ENCODE results near the gene ZFYVE28.

Gene ZFYVE28

DNA sequence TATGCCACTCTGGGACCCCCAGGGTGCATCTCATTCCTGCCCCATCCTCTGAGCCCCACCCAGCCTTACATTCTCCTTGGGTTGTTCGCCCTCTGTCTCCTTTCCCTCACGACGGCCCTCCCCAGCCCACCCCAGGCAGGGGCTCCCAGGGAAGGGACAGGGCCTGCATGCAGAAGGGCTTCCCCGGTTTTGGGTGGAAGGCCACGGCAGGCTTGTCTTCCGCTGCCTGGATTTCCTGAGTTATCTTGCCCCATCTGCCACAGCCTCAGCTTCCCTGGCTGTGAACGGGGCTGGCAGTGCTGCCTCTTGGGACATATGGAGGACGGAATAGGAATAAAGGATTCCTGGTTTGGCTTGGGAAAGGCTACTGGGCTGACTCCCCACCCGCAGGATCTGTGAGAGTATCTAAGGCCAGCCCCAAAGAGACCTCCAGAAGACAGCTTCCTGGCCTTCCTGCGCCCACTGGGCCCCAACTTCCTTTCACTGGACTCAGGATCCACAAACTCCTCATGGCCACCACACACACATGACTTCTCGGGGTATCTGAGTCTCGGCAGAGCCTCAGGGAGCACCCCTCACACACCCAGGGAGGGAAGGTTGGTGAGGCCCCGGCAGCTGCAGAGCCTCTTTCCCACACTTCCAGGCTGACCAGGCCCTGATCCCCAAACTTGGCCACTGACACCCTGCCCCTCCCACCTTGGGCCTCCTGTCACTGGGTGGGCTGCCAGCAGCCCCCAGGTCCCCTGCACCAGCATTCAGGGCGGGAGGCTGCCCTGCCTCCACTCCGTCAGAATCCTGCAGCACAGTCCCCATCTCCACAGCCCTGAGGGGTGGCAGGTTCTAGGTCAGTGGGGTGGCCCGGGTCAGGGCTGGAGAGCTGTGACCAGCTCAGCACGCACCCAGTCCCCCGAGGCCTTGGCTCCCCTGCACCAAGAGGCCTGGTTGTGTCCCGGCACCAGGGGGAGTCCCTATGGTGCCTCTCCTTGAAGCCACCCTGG lies 153.0 kb downstream of the ZFYVE28 start:
- TF ChIP-seq TAF1 (IDR thresholded peaks at IDR 0.05; ENCODE audit: borderline replicate concordance, insufficient read depth, low read length): no peak
- no peak for TF ChIP-seq POLR2AphosphoS5 (IDR thresholded peaks at IDR 0.05; ENCODE audit: low read depth, low read length)
- TF ChIP-seq, protein P1, sequence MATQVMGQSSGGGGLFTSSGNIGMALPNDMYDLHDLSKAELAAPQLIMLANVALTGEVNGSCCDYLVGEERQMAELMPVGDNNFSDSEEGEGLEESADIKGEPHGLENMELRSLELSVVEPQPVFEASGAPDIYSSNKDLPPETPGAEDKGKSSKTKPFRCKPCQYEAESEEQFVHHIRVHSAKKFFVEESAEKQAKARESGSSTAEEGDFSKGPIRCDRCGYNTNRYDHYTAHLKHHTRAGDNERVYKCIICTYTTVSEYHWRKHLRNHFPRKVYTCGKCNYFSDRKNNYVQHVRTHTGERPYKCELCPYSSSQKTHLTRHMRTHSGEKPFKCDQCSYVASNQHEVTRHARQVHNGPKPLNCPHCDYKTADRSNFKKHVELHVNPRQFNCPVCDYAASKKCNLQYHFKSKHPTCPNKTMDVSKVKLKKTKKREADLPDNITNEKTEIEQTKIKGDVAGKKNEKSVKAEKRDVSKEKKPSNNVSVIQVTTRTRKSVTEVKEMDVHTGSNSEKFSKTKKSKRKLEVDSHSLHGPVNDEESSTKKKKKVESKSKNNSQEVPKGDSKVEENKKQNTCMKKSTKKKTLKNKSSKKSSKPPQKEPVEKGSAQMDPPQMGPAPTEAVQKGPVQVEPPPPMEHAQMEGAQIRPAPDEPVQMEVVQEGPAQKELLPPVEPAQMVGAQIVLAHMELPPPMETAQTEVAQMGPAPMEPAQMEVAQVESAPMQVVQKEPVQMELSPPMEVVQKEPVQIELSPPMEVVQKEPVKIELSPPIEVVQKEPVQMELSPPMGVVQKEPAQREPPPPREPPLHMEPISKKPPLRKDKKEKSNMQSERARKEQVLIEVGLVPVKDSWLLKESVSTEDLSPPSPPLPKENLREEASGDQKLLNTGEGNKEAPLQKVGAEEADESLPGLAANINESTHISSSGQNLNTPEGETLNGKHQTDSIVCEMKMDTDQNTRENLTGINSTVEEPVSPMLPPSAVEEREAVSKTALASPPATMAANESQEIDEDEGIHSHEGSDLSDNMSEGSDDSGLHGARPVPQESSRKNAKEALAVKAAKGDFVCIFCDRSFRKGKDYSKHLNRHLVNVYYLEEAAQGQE (IDR thresholded peaks at IDR 0.05; ENCODE audit: insufficient read depth in 1 of 2, low read depth in 2 of 2, low read length in 2 of 2): no peak
- TF ChIP-seq FOXP2 (optimal IDR thresholded peaks at IDR 0.05; ENCODE audit: borderline replicate concordance, extremely low read depth, extremely low read length, insufficient read depth): no peak
- no peak for TF ChIP-seq SIN3A (IDR thresholded peaks at IDR 0.05; ENCODE audit: borderline replicate concordance, insufficient read depth, low read length)

DNA sequence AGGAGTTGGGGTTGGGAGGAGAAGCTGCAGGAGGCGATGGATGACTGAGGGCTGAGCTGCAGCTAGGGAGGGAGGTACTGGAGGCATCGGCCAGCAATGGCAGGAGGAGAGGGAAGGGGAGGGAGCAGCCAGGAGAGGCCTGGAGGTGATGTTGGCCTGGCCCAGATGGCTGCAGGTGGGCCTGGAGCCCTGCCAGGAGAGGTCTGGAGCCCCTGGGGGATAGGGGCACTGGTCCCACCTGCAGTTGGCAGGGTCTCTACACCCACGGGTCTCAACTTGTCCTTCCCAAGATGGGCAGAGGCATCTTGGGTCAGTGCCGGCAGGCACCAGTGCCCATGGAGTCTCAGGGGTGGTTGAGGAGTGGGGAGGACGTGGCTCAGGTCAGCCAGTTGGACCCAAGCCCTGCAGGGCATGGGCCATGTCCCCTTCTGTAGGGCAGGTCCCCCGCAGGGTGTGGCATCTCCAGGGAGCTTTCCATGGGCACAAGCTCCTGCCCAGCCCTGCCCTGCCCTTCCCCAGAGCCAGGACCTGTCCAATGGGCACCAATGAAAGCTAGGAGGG lies 153.9 kb downstream of the ZFYVE28 start:
- TF ChIP-seq TAF1 (IDR thresholded peaks at IDR 0.05; ENCODE audit: borderline replicate concordance, insufficient read depth, low read length) (no peak), FOXP2 (optimal IDR thresholded peaks at IDR 0.05; ENCODE audit: borderline replicate concordance, extremely low read depth, extremely low read length, insufficient read depth) (no peak), POLR2AphosphoS5 (IDR thresholded peaks at IDR 0.05; ENCODE audit: low read depth, low read length) (no peak), SIN3A (IDR thresholded peaks at IDR 0.05; ENCODE audit: borderline replicate concordance, insufficient read depth, low read length) (no peak)
- TF ChIP-seq, protein P1 (IDR thresholded peaks at IDR 0.05; ENCODE audit: insufficient read depth in 1 of 2, low read depth in 2 of 2, low read length in 2 of 2): no peak

DNA sequence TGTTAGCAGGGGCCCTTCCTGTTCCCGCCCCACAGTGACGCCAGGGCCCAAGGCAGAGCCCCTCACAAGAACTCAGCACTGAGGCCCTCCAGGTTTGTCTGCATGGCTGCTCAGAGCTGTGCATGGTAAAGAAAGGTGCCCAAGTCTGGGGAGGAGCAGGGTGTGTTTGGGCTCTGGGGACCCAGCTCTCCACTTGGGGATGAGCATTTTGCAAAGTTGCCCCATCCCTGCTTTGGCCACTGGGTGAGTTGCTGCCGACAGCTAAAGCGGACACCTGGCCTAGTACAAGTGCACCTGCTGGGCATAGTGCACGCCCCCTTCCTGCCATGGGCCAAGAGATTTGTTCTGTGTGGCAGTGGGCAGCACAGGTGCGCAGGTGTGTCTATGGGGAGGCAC lies 154.5 kb downstream of the ZFYVE28 start:
- TF ChIP-seq, protein P1 (IDR thresholded peaks at IDR 0.05; ENCODE audit: insufficient read depth in 1 of 2, low read depth in 2 of 2, low read length in 2 of 2): no peak
- TF ChIP-seq SIN3A (IDR thresholded peaks at IDR 0.05; ENCODE audit: borderline replicate concordance, insufficient read depth, low read length) (no peak), POLR2AphosphoS5 (IDR thresholded peaks at IDR 0.05; ENCODE audit: low read depth, low read length) (no peak), TAF1 (IDR thresholded peaks at IDR 0.05; ENCODE audit: borderline replicate concordance, insufficient read depth, low read length) (no peak), FOXP2 (optimal IDR thresholded peaks at IDR 0.05; ENCODE audit: borderline replicate concordance, extremely low read depth, extremely low read length, insufficient read depth) (no peak)

DNA sequence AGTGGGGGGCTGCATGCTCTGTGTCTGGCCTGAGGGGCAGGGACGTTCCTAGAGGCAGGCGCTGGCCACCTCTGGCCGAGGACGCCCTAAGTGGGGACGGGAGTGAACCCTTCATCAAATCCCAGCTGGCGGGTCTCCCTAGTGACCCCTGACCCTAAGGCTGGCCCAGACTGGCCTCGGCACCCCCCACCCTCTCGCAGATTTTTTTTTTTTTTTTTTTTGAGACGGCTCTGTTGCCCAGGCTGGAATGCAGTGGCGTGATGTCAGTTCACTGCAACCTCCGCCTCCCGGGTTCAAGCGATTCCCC lies 155.5 kb downstream of the ZFYVE28 start:
- TF ChIP-seq POLR2AphosphoS5 (IDR thresholded peaks at IDR 0.05; ENCODE audit: low read depth, low read length) (no peak), TAF1 (IDR thresholded peaks at IDR 0.05; ENCODE audit: borderline replicate concordance, insufficient read depth, low read length) (no peak), SIN3A (IDR thresholded peaks at IDR 0.05; ENCODE audit: borderline replicate concordance, insufficient read depth, low read length) (no peak), FOXP2 (optimal IDR thresholded peaks at IDR 0.05; ENCODE audit: borderline replicate concordance, extremely low read depth, extremely low read length, insufficient read depth) (no peak)
- TF ChIP-seq, protein P1 (IDR thresholded peaks at IDR 0.05; ENCODE audit: insufficient read depth in 1 of 2, low read depth in 2 of 2, low read length in 2 of 2): no peak
